Mucosa of stomach (tissue), 1 donor: Measurements from ENCODE around the gene PRKAA1.
"Not testable (repeated sequence)": the region's sequence is repeated elsewhere in the genome, so short reads cannot be mapped to it uniquely, and the experiment has no call there.

Experiments
- H3K27me3 ChIP-seq: one replicate; pipeline ENCODE4 v1.7.0; 2013; ENCODE audit warnings: mild to moderate bottlenecking, low read length; ENCODE audit not compliant: control insufficient read depth, insufficient read depth
- H3K36me3 ChIP-seq: one replicate; pipeline ENCODE4 v1.7.0; 2013; ENCODE audit warnings: low read length; ENCODE audit not compliant: control insufficient read depth, insufficient read depth
- H3K4me1 ChIP-seq: one replicate; pipeline ENCODE4 v1.7.0; 2013; ENCODE audit warnings: mild to moderate bottlenecking, low read length; ENCODE audit not compliant: control insufficient read depth, insufficient read depth
- H3K4me3 ChIP-seq: one replicate; pipeline ENCODE4 v1.7.0; 2013; ENCODE audit warnings: low read length
- H3K9ac ChIP-seq: one replicate; pipeline ENCODE4 v1.7.0; 2013; ENCODE audit warnings: mild to moderate bottlenecking, low read length, moderate library complexity
- H3K9me3 ChIP-seq: one replicate; pipeline ENCODE4 v1.7.0; 2013; ENCODE audit warnings: mild to moderate bottlenecking, low read length, moderate library complexity; ENCODE audit not compliant: control insufficient read depth
- donor health status: Pancreatic carcinoma.

PRKAA1 gene

GRCh38 chr5:40801771-40802562, 3.8 kb upstream of the PRKAA1 start:
- no peak overlapping the region for H3K9ac ChIP-seq
- H3K4me1 ChIP-seq = peaks cover 6% of the 10 kb centered on the region
- no peaks in the 10 kb centered on the region for H3K27me3 ChIP-seq
- no peak overlapping the region for H3K4me3 ChIP-seq
- H3K36me3 ChIP-seq = no peaks in the 10 kb centered on the region
- H3K9me3 ChIP-seq = no peaks in the 10 kb centered on the region

- Histone ChIP-seq H3K9ac (no peak overlapping the region), H3K36me3 (no peaks in the 10 kb centered on the region), H3K4me3 (no peak overlapping the region), H3K27me3 (no peaks in the 10 kb centered on the region), H3K4me1 (peaks cover 19% of the 10 kb centered on the region), H3K9me3 (no peaks in the 10 kb centered on the region)
Measured at GRCh38 chr5:40799258-40799657, 1.1 kb upstream of the PRKAA1 start.

DNA sequence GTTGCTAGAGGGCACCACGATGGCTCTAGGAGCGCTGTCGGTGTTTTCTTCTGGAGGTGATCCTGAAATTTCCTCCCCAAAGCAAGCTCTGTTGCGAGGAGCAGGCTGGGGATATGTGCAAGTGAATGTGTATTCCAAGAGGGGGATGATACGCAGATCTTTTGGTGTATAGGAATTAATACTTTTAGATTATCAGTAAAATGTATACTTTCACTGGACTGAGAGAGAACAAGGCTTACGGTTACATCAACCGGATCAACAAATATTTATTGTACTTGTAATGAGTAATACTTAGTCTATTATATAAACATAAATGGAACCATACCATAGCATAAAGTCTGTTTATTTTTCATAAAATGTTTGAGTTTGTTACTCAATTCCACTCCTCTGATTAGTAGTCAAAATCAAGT, 632 bp upstream of the PRKAA1 start:
- H3K27me3 ChIP-seq = no peaks in the 10 kb centered on the region
- peaks cover 19% of the 10 kb centered on the region for H3K4me1 ChIP-seq
- no peaks in the 10 kb centered on the region for H3K36me3 ChIP-seq
- no peaks in the 10 kb centered on the region for H3K9me3 ChIP-seq
- peak overlapping the region; percentile 67 for H3K4me3 ChIP-seq
- peak overlapping the region; percentile 72 for H3K9ac ChIP-seq

GRCh38 chr5:40797273-40798011, 732 bp downstream of the PRKAA1 start:
- Histone ChIP-seq H3K9me3 (no peaks in the 10 kb centered on the region), H3K36me3 (no peaks in the 10 kb centered on the region), H3K4me3 (peak overlapping the region; percentile 82), H3K9ac (peak overlapping the region; percentile 82), H3K27me3 (no peaks in the 10 kb centered on the region), H3K4me1 (peaks cover 23% of the 10 kb centered on the region)

GRCh38 chr5:40796487-40796889, 1.7 kb downstream of the PRKAA1 start:
- H3K4me1 ChIP-seq = peaks cover 28% of the 10 kb centered on the region
- H3K27me3 ChIP-seq = no peaks in the 10 kb centered on the region
- peak overlapping the region; percentile 82 for H3K4me3 ChIP-seq
- H3K9me3 ChIP-seq = no peaks in the 10 kb centered on the region
- H3K9ac ChIP-seq = peak overlapping the region; percentile 82
- H3K36me3 ChIP-seq = no peaks in the 10 kb centered on the region

GRCh38 chr5:40794877-40795276, 3.3 kb downstream of the PRKAA1 start:
- H3K27me3 ChIP-seq, H3K36me3 ChIP-seq, H3K9me3 ChIP-seq, H3K9ac ChIP-seq, H3K4me3 ChIP-seq: not testable (repeated sequence)
- H3K4me1 ChIP-seq = peaks cover 36% of the 10 kb centered on the region

DNA sequence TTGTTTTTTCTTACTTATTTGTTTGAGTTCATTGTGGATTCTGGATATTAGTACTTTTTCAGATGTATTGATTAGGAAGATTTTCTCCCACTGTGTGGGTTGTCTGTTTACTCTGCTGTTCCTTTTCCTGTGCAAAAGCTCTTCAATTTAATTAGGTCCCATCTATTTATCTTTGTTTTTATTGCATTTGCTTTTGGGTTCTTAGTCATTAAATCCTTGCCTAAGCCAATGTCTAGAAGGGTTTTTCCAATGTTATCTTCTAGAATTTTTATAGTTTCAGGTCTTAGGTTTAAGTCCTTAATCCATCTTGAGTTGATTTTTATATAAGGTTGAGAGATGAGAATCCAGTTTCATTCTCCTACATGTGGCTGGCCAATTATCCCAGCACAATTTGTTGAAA, 3.8 kb downstream of the PRKAA1 start:
- not testable (repeated sequence) for H3K36me3 ChIP-seq, H3K27me3 ChIP-seq, H3K9ac ChIP-seq, H3K4me3 ChIP-seq, H3K9me3 ChIP-seq
- peaks cover 36% of the 10 kb centered on the region for H3K4me1 ChIP-seq

GRCh38 chr5:40792691-40793090, 5.5 kb downstream of the PRKAA1 start:
- H3K9ac ChIP-seq, H3K27me3 ChIP-seq, H3K4me3 ChIP-seq, H3K9me3 ChIP-seq, H3K36me3 ChIP-seq: not testable (repeated sequence)
- H3K4me1 ChIP-seq = peaks cover 35% of the 10 kb centered on the region

DNA sequence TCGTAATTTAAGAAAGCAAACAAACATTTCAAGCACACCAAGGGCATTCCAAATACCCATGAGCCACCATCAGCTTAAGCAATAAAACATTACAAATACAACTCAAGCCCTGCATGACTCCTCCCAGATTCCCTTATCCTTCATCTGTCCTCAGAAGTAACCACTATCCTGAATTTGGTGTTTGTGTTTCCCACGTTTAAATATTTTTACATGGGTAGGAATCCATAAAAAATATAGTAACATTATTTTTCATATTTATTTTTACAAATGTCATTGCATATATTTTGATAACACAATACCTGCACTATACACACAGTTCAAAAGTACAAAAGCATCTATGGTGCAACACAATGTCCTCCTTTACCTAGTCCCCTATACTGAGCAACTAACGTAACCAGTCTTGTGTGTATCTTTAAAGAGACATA, 6.4 kb downstream of the PRKAA1 start:
- no peaks in the 10 kb centered on the region for H3K36me3 ChIP-seq
- H3K9me3 ChIP-seq = no peaks in the 10 kb centered on the region
- H3K4me3 ChIP-seq = no peak overlapping the region
- H3K9ac ChIP-seq = no peak overlapping the region
- no peaks in the 10 kb centered on the region for H3K27me3 ChIP-seq
- peaks cover 33% of the 10 kb centered on the region for H3K4me1 ChIP-seq

- no peak overlapping the region for H3K4me3 ChIP-seq
- no peaks in the 10 kb centered on the region for H3K36me3 ChIP-seq
- H3K27me3 ChIP-seq = no peaks in the 10 kb centered on the region
- no peak overlapping the region for H3K9ac ChIP-seq
- H3K4me1 ChIP-seq = peaks cover 26% of the 10 kb centered on the region
- no peaks in the 10 kb centered on the region for H3K9me3 ChIP-seq
Measured at GRCh38 chr5:40790947-40791593, 7.1 kb downstream of the PRKAA1 start.

DNA sequence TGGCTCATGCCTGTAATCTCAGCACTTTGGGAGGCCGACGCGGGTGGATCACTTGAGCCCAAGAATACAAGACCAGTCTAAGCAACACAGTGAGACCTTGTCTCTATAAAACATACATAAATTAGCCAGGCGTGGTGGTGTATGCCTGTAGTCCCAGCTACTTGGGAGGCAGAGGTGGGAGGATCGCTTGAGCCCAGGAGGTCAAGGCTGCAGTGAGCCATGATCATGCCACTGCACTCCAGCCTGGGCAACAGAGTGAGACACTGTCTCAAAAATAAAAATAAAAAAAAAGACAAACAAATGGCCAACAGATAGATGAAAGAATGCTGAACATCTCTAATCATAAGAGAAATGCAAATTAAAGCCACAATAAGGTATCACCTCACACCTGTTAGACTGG, 9.2 kb downstream of the PRKAA1 start:
- not testable (repeated sequence) for H3K9me3 ChIP-seq, H3K4me3 ChIP-seq, H3K9ac ChIP-seq, H3K27me3 ChIP-seq, H3K36me3 ChIP-seq
- H3K4me1 ChIP-seq = peaks cover 29% of the 10 kb centered on the region

- Histone ChIP-seq H3K4me1 (peaks cover 33% of the 10 kb centered on the region), H3K9me3 (no peaks in the 10 kb centered on the region), H3K4me3 (no peak overlapping the region), H3K27me3 (no peaks in the 10 kb centered on the region), H3K9ac (no peak overlapping the region), H3K36me3 (no peaks in the 10 kb centered on the region)
Measured at GRCh38 chr5:40787986-40788385, 10.2 kb downstream of the PRKAA1 start.
